Sigmoid colon (tissue), 7 donors: ENCODE measurements around the gene ERRFI1. TPM values are rescaled to one million over a fixed set of nuclear protein-coding genes. Genes with fewer than 3 reads are reported as not detected.

Source experiments
- DNase-seq: peaks from one replicate; pipeline ENCODE4 v3.0.0-alpha.2; 2019
- H3K27ac ChIP-seq, 4 donors: fragments of 200-600 bp; sonication (generic); one replicate each; pipeline ENCODE4 v1.5.1; 2016 to 2019; ENCODE audit warnings: mild to moderate bottlenecking in 1 of 4
- H3K27me3 ChIP-seq, 3 donors: fragments of 200-600 bp; sonication (generic); one replicate each; pipeline ENCODE4 v1.5.1; 2019; ENCODE audit warnings: mild to moderate bottlenecking in 1 of 3
- H3K36me3 ChIP-seq, 4 donors: fragments of 200-600 bp; sonication (generic); one replicate each; pipeline ENCODE4 v1.5.1; 2016 to 2019
- H3K4me1 ChIP-seq, 4 donors: fragments of 200-600 bp; sonication (generic); one replicate each; pipeline ENCODE4 v1.5.1; 2017 to 2019
- H3K4me3 ChIP-seq, 4 donors: fragments of 200-600 bp; sonication (generic); one replicate each; pipeline ENCODE4 v1.5.1; 2017 to 2019; ENCODE audit warnings: mild to moderate bottlenecking in 2 of 4, moderate library complexity in 1 of 4
- H3K9me3 ChIP-seq, 4 donors: fragments of 200-600 bp in 3 of 4; sonication (generic) in 3 of 4; one replicate each; pipeline versions ENCODE4 v1.5.1 to v1.6.1; 2013 to 2019
- CTCF ChIP-seq, 4 experiments: fragments of 450-650 bp in 3 of 4; fragments of 200-600 bp in 1 of 4; IDR thresholded peaks; one replicate each; pipeline ENCODE4 v1.5.1; 2016 to 2019; ENCODE audit warnings: antibody characterized with exemption in 4 of 4, mild to moderate bottlenecking in 3 of 4, moderate library complexity in 2 of 4
- EP300 ChIP-seq, 4 donors: sonication (generic); formaldehyde crosslinking; IDR thresholded peaks; one replicate each; pipeline ENCODE4 v1.6.1; 2017; ENCODE audit warnings: antibody characterized with exemption in 4 of 4
- POLR2A ChIP-seq, 2 donors: fragments of 450-650 bp; IDR thresholded peaks; one replicate each; pipeline ENCODE4 v1.6.1; 2016; ENCODE audit warnings: antibody characterized with exemption in 2 of 2, mild to moderate bottlenecking in 2 of 2, moderate library complexity in 2 of 2
- POLR2AphosphoS5 ChIP-seq, 4 donors: sonication (generic); formaldehyde crosslinking; IDR thresholded peaks; one replicate each; pipeline ENCODE4 v1.6.1; 2017; ENCODE audit warnings: antibody characterized with exemption in 4 of 4
- WGBS, 2 donors: extraction: QIAGEN DNeasy Blood & Tissue Kit; methylation state at CpG; one replicate each; pipeline ENCODE4 v1.1.7; 2013; 5-methylcytosine and 5-hydroxymethylcytosine counted together
- intact Hi-C: fragments of 100-400 bp; cut with DNase I; formaldehyde crosslinking; loops from one replicate; pipeline ENCODE4 v1.15.1; 2023
- polyA plus RNA-seq, 3 donors: library from polyadenylated mRNA; stranded (reverse); fragments of 200-250 nt; gene quantifications; one replicate each; pipeline ENCODE4 v1.2.3, GENCODE V29; 2013
- total RNA-seq, 4 donors: library from RNA; depleted of rRNA; stranded (reverse); fragments of >200 nt; gene quantifications; one replicate each; pipeline ENCODE4 v1.1.0, GENCODE V29; 2016
- donor health status: healthy with polysubstance abuse.
- donor health status: Bipolar disorder and iron deficiency.
- donor health status: healthy.

The ERRFI1 gene
- total and polyA plus RNA-seq, 7 donors = 28.4 to 131 (median 81.1) TPM

GRCh38 chr1:8040586-8040985, 14.5 kb upstream of the ERRFI1 start:
- Histone ChIP-seq H3K36me3 (no peaks in the 10 kb centered on the region), H3K9me3 (no peaks in the 10 kb centered on the region), H3K27me3 (no peaks in the 10 kb centered on the region), H3K4me3 (no peak overlapping the region), H3K27ac (peak overlapping the region; percentile 71 to 81 (median 74)), H3K4me1 (peaks cover 0 to 3% (median 0%) of the 10 kb centered on the region in 4 donors)
- intact Hi-C loops = loop anchor here (5.0 kb wide), 2 partner anchors 82 to 162 kb away; no protein-coding TSS in a partner anchor
- TF ChIP-seq CTCF (IDR thresholded peaks at IDR 0.05) (no peak), EP300 (IDR thresholded peaks at IDR 0.05) (peak in 1 of 4 donors; percentile 9), POLR2AphosphoS5 (IDR thresholded peaks at IDR 0.05) (peak in 3 of 4 donors; percentile 38 to 55 (median 39))
- peak; percentile 92 for DNase-seq
- WGBS, 2 donors = 32 to 69% methylated on average over 1 of the region's 1 CpG

DNA sequence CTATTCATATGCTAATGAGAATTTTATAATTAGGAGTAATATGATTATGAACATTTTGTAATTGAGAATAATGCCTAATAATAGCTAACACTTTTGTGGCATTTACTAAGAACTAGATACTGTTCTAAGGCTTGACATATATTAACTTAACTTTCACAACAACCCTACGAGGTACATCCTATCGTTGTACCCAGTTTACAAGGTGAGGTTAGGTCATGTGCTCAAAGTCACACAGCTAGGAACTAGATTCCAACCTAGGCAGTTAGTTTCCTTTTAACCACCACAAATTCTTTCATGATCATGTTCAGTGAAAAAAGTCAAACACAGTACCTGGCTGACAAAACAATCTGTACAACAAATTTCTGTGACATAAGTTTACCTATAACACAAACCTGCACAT, 13.0 kb upstream of the ERRFI1 start:
- DNase-seq = no peak
- Histone ChIP-seq H3K4me3 (no peak overlapping the region), H3K4me1 (peaks cover 0 to 3% (median 0%) of the 10 kb centered on the region in 4 donors), H3K36me3 (no peaks in the 10 kb centered on the region), H3K9me3 (no peaks in the 10 kb centered on the region), H3K27ac (peak overlapping the region in 1 of 4 donors; percentile 71), H3K27me3 (no peaks in the 10 kb centered on the region)
- TF ChIP-seq CTCF (IDR thresholded peaks at IDR 0.05) = no peak
- no peak for TF ChIP-seq EP300 (IDR thresholded peaks at IDR 0.05)
- TF ChIP-seq POLR2AphosphoS5 (IDR thresholded peaks at IDR 0.05) = no peak
- no peak for TF ChIP-seq POLR2A (IDR thresholded peaks at IDR 0.05)
- 42 to 72% methylated on average over 2 of the region's 2 CpGs for WGBS, 2 donors
- intact Hi-C loops = no loop called here

DNA sequence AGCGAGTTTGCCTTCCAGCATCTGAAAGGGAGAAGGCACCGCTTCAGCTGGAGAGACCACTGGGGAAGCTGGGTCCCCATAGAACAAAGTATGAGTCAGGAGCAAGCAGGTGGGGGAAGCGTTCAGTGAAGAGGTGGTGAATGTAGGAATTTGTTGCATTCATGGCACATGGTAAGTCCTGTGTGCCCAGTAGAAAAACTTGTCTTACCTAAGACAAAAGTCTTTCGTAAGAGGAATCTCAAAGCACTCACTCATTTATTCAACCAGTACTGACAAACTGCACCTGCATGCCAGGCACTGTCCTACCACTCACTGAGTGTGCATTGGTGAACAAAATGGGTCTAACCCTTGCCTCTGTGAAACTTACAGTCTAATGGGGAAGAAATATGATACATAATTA, 9.2 kb upstream of the ERRFI1 start:
- H3K9me3 ChIP-seq = no peaks in the 10 kb centered on the region
- DNase-seq = no peak
- H3K27ac ChIP-seq = no peak overlapping the region
- WGBS, 2 donors = 94 to 95% methylated on average over 4 of the region's 4 CpGs
- no peaks in the 10 kb centered on the region for H3K27me3 ChIP-seq
- intact Hi-C loops = no loop called here
- peaks cover 0 to 16% (median 5%) of the 10 kb centered on the region in 4 donors for H3K4me1 ChIP-seq
- H3K36me3 ChIP-seq = no peaks in the 10 kb centered on the region
- no peak overlapping the region for H3K4me3 ChIP-seq
- TF ChIP-seq EP300 (IDR thresholded peaks at IDR 0.05) (no peak), POLR2A (IDR thresholded peaks at IDR 0.05) (no peak), CTCF (IDR thresholded peaks at IDR 0.05) (no peak), POLR2AphosphoS5 (IDR thresholded peaks at IDR 0.05) (no peak)

GRCh38 chr1:8033322-8033721, 7.2 kb upstream of the ERRFI1 start:
- no peak for DNase-seq
- no peaks in the 10 kb centered on the region for H3K27me3 ChIP-seq
- intact Hi-C loops = loop anchor here (2.0 to 5.0 kb wide), 2 partner anchors 184 to 205 kb away; no protein-coding TSS in a partner anchor
- WGBS, 2 donors = 89 to 93% methylated on average over 6 of the region's 6 CpGs
- H3K9me3 ChIP-seq = no peaks in the 10 kb centered on the region
- TF ChIP-seq EP300 (IDR thresholded peaks at IDR 0.05) = no peak
- TF ChIP-seq POLR2A (IDR thresholded peaks at IDR 0.05) = no peak
- TF ChIP-seq POLR2AphosphoS5 (IDR thresholded peaks at IDR 0.05) = no peak
- no peak for TF ChIP-seq CTCF (IDR thresholded peaks at IDR 0.05)
- H3K4me1 ChIP-seq = peaks cover 3 to 24% (median 5%) of the 10 kb centered on the region in 4 donors
- H3K4me3 ChIP-seq = no peak overlapping the region
- H3K36me3 ChIP-seq = no peaks in the 10 kb centered on the region
- no peak overlapping the region for H3K27ac ChIP-seq
